ENCODE measurements around the gene ZNF429. TPM values are rescaled to one million over a fixed set of nuclear protein-coding genes. Genes with fewer than 3 reads are reported as not detected.

Gene ZNF429
- total and polyA plus RNA-seq, 2 of the 4 experiments (the other 2 are of a cell fraction), result 4.3 to 6.4 TPM

DNA sequence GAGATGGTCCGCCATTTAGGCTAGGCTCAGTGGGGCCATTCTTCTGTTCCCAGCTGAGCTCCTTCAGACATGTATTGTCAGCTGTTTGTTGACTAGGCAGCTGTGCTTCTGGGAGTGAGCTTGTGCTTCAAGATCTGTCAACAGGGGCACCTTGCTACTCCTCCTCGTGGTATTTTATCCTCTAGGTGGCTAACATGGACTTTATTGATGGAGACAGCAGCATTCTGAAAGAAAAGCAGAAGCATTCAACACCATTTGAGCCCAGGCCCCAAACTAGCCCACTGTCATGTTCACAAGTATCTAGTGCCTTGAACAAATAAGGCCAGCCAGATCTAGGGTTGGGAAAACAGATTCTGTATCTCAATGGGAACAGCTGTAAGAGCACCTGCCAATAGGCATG lies 65.9 kb downstream of the ZNF429 start:
- H3K4me2 ChIP-seq (ENCODE audit: low read depth, low read length), result no peak overlapping the region
- BruUV-seq (replicated peaks), result no TSS peak
- peaks cover 18% of the 10 kb centered on the region for H3K9me3 ChIP-seq (ENCODE audit: control insufficient read depth, insufficient read depth, low read length)
- no peak overlapping the region for H3K9ac ChIP-seq (ENCODE audit: low read depth, low read length)
- no peak overlapping the region for H2AFZ ChIP-seq (replicated peaks; ENCODE audit: low read length, poor library complexity)
- H3K79me1 ChIP-seq (ENCODE audit: low read depth in 1 of 2, low read length in 2 of 2), result no peaks in the 10 kb centered on the region
- no peak overlapping the region for H3K4ac ChIP-seq (ENCODE audit: low read depth, low read length)
- DNase-seq (no peak), ATAC-seq (ENCODE audit: low read depth) (no peak)
- no peak overlapping the region for H2BK20ac ChIP-seq (ENCODE audit: low read depth, low read length)
- no peak overlapping the region for H4K8ac ChIP-seq (ENCODE audit: low read depth in 2 of 2, low read length in 2 of 2)
- no peak overlapping the region for H2BK5ac ChIP-seq (ENCODE audit: low read depth, low read length, poor library complexity, severe bottlenecking)
- no peak overlapping the region for H3K23ac ChIP-seq (ENCODE audit: low read depth, low read length)
- H3K18ac ChIP-seq (ENCODE audit: low read depth, low read length), result no peak overlapping the region
- no peaks in the 10 kb centered on the region for H3K36me3 ChIP-seq (ENCODE audit: control insufficient read depth, insufficient read depth, low read length)
- intact Hi-C loops (cut with micrococcal nuclease), result no loop called here
- WGBS, 2 experiments (ENCODE audit: extremely low coverage in 2 of 2, insufficient read length in 1 of 2), result no CpG with 5 or more reads among the region's 2 CpGs
- H4K20me1 ChIP-seq (ENCODE audit: insufficient read depth, low read length), result no peaks in the 10 kb centered on the region
- no peak overlapping the region for H4K91ac ChIP-seq (ENCODE audit: insufficient read depth, low read depth, low read length)
- H4K5ac ChIP-seq (ENCODE audit: low read depth, low read length), result no peak overlapping the region
- H3K4me1 ChIP-seq (ENCODE audit: control insufficient read depth, insufficient read depth, low read length), result no peaks in the 10 kb centered on the region
- in situ Hi-C loops (cut with MboI; ENCODE audit: low sequenced_read_pairs), result no loop called here
- ChIA-PET CTCF (no interaction called here), POLR2A (ENCODE audit: unreplicated experiment) (no interaction called here)
- TF ChIP-seq POLR2A (IDR thresholded peaks at IDR 0.05; ENCODE audit: low read depth, low read length) (no peak), RCOR1 (IDR thresholded peaks at IDR 0.05; ENCODE audit: insufficient replicate concordance, low read length) (no peak), CEBPB (IDR thresholded peaks at IDR 0.05; ENCODE audit: low read depth, low read length) (no peak), MXI1 (IDR thresholded peaks at IDR 0.05; ENCODE audit: borderline replicate concordance, low read depth, low read length) (no peak), CHD1 (IDR thresholded peaks at IDR 0.05; ENCODE audit: low read depth, low read length) (no peak), RAD21 (IDR thresholded peaks at IDR 0.05; ENCODE audit: low read length) (no peak), FOS (IDR thresholded peaks at IDR 0.05; ENCODE audit: low read depth, low read length) (no peak), SMC3 (IDR thresholded peaks at IDR 0.05; ENCODE audit: low read depth, low read length) (no peak), MAFK (IDR thresholded peaks at IDR 0.05; ENCODE audit: low read depth, low read length) (no peak), NFE2L2 (IDR thresholded peaks at IDR 0.05; ENCODE audit: low read depth, low read length) (no peak)
- TF ChIP-seq, protein P1, sequence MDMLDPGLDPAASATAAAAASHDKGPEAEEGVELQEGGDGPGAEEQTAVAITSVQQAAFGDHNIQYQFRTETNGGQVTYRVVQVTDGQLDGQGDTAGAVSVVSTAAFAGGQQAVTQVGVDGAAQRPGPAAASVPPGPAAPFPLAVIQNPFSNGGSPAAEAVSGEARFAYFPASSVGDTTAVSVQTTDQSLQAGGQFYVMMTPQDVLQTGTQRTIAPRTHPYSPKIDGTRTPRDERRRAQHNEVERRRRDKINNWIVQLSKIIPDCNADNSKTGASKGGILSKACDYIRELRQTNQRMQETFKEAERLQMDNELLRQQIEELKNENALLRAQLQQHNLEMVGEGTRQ (IDR thresholded peaks at IDR 0.05; ENCODE audit: low read depth, low read length), result no peak
- H3K27ac ChIP-seq (ENCODE audit: insufficient read depth, low read length), result no peak overlapping the region
- H2AK9ac ChIP-seq (replicated peaks; ENCODE audit: low read depth, low read length, poor library complexity), result no peak overlapping the region
- no peak overlapping the region for H3K14ac ChIP-seq (replicated peaks; ENCODE audit: low read depth, low read length)
- dilution Hi-C loops (cut with HindIII; ENCODE audit: low sequenced_read_pairs, unreplicated experiment), result no loop called here
- no peak overlapping the region for H2AK5ac ChIP-seq (ENCODE audit: low read depth, low read length)
- no peak overlapping the region for H3K56ac ChIP-seq (ENCODE audit: extremely low read depth, insufficient read depth, low read length)
- no peak overlapping the region for H2BK15ac ChIP-seq (ENCODE audit: low read depth, low read length)
- H3K27me3 ChIP-seq (ENCODE audit: control insufficient read depth, insufficient read depth, low read length), result no peaks in the 10 kb centered on the region
- H3K9me1 ChIP-seq (ENCODE audit: insufficient read depth, low read length), result no peaks in the 10 kb centered on the region
- H3K4me3 ChIP-seq (ENCODE audit: insufficient read depth, low read depth, low read length), result no peak overlapping the region
- H2BK120ac ChIP-seq (ENCODE audit: low read depth, low read length), result no peak overlapping the region
